GM19395 (cell line): ENCODE results near the gene ADAMTS14.

ENCODE experiments used
- ATAC-seq: cut with Tn5 transposase; IDR thresholded peaks from one replicate; pipeline ENCODE4 v1.9.1; 2021; ENCODE audit warnings: mild to moderate bottlenecking, moderate library complexity; ENCODE audit not compliant: unreplicated experiment

ADAMTS14 gene

DNA sequence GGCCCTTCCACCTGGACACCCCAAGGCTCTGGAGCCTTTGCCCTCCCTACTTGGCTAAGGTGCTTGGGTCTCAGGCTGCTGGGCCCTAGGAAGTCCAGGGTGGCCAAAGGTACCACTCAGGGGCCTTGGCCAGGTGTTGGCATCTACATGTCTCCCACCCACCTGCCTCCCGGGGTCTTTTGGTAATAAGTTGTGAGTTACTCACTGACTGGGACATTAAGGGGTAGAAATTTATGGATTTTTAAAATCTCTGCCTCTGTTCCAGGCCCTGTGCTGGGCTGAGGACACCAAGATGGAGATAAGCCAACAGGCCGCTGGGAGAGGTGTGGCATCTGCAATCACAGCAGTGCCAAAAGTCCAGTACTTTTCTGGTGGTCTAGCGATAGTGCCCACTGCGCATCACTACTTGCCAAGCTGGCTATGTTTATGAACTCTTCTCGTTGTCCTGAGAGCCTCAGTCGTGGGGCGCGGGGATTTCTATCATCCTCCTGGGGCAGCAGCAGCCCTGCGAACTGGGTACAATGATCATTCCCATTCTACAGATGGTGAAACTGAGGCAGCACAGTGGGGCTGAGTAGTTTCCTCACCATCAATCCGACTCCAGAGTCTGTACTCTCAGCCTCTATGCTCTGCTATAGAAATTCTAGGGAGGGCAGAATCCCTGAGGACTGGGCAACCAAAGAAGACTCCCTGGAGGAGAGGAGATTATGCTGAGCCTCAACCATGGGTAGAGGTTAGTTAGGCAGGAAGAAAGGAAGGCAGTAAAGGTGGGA, 76.7 kb downstream of the ADAMTS14 start:
- no peak for ATAC-seq

GRCh38 chr10:70749756-70750155, 77.5 kb downstream of the ADAMTS14 start:
- no peak for ATAC-seq

DNA sequence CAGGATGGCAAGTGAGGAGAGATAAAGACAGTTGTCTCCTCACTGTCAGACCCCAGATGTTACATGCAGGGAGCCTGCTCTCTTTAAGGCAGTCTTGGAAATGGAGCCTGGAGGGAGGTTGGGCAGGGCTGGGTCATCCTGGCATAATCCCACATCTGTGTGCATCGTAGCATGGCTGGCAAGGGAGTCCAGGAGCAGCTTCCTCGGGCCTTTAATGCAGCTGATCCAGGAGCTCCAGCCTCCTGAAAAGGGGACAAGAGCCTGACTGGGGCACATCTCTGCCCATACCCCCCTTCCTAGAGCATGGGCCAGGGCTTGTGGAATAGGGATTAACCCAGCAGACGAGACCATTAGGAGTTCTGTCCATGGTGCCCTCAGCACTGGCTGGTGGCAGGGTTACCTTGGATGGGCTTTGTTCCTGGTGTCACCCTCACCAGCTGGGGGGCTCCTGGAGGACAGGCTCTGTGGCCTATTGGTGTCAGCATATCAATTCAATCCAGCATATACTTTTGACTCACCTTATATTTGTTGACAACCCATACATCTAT, 77.9 kb downstream of the ADAMTS14 start:
- no peak for ATAC-seq

- no peak for ATAC-seq
Measured at GRCh38 chr10:70751356-70751755, 79.0 kb downstream of the ADAMTS14 start.

DNA sequence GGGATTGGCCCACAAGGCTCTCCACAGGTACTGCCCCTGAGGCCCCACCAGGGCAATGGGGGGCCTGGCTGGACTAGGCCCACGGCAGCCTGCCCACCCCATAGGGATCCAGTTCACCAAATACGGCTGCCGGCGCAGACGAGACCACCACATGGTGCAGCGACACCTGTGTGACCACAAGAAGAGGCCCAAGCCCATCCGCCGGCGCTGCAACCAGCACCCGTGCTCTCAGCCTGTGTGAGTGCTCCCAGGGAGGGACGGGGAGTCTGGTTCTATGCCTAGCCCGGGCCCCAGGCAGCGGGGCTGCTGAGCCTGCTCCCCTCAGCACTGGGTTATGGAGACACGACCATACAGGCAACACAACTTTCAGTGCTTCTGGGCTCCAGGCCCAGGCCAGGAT, 79.7 kb downstream of the ADAMTS14 start:
- ATAC-seq: no peak

GRCh38 chr10:70752571-70752970, 80.3 kb downstream of the ADAMTS14 start:
- no peak for ATAC-seq

- no peak for ATAC-seq
Measured at GRCh38 chr10:70753026-70753663, 80.8 kb downstream of the ADAMTS14 start.

DNA sequence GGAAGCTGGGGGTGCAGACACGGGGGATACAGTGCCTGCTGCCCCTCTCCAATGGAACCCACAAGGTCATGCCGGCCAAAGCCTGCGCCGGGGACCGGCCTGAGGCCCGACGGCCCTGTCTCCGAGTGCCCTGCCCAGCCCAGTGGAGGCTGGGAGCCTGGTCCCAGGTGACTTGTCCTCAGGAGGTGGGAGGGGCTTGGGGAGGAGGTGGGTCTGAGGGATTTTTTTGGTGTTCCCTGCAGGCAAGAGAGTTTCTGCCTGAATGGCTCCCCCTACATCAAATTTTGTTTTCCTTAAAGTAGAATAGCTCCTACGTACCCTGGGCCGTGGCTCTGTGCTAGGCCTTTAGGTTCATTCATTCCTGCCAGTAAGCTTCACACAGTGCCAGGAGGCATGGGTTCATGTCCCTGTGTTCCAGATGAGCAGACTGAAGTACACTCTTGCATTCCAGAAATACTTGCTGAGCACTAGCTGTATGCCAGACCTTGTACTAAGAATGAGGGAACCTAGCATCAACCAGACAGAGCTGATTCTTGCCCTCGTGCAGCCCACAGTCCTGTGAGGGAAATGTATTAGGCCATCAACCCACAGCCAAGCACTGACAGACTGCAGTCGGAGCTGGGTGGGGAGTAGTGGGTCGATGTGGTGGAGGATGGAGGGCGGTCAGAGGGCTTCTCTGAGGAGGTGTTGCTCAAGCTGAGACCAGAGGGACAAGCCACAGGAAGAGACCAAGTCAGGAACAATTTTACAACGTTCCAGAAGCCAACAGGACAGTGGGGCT, 81.7 kb downstream of the ADAMTS14 start:
- no peak for ATAC-seq

DNA sequence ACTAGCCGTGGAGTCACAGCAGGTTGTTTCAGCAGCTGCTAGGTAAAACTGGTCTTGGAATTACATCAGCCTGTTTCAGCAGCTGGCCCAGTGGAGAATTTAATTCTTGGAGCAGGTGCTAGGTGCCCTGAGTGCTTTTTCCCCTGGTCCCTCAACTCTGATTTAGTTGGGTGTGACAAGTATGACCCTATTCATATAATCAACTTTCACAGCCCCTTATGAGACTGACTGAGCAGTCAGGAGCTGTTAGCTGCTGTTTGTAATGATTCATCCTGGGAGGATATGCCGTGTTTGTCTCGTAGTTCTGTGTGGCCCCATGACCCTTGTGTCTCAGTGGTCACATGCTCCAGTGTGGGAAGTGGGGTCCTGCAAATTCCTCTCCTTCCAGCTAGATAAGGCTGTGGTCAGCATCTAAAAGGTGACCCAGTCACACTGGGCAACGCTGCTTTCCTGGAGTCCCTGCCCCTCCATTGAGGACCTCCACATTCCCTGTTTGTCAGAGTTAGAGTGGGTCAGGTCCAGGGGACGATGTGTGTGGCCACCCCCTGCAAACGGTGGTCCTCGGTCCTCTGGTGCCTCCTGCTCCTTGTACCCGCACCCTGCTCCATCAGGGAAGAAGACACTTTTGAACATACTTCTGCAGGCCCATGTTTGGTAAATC, 84.5 kb downstream of the ADAMTS14 start:
- no peak for ATAC-seq

- ATAC-seq: no peak
Measured at GRCh38 chr10:70757856-70758255, 85.5 kb downstream of the ADAMTS14 start.

DNA sequence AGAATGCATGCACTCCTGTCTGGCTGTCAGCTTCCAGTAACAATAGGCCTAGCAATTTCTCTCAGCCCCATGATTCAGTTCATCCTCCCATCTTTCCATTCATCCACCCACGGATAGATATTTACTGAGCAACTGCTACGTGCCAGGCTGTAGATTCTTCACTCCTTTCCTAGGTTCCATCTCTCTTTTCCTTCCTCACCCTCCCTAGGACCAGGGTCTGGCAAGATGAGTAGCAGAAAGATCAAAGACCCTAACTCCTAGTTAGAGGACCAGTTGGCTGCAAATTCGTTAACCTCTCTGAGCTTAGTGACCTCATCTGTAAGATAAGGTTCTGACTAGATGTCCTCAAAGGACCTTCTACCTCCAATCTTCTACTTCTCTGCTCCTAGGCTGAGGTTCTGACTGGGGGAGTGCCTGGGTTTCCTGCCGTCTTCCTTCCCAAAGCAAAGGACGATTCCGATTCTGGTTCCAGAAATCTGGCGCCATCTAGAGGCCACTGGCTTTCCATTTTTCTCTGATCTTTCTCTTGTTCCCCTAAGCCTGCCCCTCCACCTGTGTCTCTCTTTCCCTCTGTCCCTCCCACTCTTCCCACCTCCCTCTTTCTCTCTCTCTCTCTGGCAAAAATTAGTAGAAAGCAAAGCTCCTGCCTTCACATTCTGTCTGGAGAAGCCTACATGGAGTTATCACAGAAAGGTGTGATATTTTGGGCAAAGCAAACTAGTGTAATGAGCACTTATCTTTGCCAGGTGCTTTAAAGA, 86.6 kb downstream of the ADAMTS14 start:
- no peak for ATAC-seq

GRCh38 chr10:70759781-70760180, 87.5 kb downstream of the ADAMTS14 start:
- ATAC-seq: no peak

DNA sequence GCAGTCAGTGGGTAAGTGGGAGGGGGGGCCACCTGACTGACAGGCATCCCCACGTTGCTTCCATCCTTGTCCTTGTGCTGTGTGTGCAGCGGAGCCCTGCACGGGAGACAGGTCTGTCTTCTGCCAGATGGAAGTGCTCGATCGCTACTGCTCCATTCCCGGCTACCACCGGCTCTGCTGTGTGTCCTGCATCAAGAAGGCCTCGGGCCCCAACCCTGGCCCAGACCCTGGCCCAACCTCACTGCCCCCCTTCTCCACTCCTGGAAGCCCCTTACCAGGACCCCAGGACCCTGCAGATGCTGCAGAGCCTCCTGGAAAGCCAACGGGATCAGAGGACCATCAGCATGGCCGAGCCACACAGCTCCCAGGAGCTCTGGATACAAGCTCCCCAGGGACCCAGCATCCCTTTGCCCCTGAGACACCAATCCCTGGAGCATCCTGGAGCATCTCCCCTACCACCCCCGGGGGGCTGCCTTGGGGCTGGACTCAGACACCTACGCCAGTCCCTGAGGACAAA, 88.0 kb downstream of the ADAMTS14 start:
- no peak for ATAC-seq

DNA sequence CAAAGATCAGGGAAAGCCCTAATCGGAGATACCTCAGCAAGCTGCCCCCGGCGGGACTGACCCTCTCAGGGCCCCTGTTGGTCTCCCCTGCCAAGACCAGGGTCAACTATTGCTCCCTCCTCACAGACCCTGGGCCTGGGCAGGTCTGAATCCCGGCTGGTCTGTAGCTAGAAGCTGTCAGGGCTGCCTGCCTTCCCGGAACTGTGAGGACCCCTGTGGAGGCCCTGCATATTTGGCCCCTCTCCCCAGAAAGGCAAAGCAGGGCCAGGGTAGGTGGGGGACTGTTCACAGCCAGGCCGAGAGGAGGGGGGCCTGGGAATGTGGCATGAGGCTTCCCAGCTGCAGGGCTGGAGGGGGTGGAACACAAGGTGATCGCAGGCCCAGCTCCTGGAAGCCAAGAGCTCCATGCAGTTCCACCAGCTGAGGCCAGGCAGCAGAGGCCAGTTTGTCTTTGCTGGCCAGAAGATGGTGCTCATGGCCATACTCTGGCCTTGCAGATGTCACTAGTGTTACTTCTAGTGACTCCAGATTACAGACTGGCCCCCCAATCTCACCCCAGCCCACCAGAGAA, 88.8 kb downstream of the ADAMTS14 start:
- no peak for ATAC-seq

- no peak for ATAC-seq
Measured at GRCh38 chr10:70761727-70762350, 89.5 kb downstream of the ADAMTS14 start.

- no peak for ATAC-seq
Measured at GRCh38 chr10:70762441-70763175, 90.3 kb downstream of the ADAMTS14 start.

GRCh38 chr10:70763567-70763966, 91.3 kb downstream of the ADAMTS14 start:
- no peak for ATAC-seq

- no peak for ATAC-seq
Measured at GRCh38 chr10:70765794-70766594, 93.7 kb downstream of the ADAMTS14 start.
